A673 (cell line): ENCODE measurements around the gene AOC2. TPM values are rescaled to one million over a fixed set of nuclear protein-coding genes. Genes with fewer than 3 reads are reported as not detected.

Experiments used
- BruUV-seq: library from RNA; stranded (reverse); fragments of 400-500 nt; replicated peaks from 2 replicates; lab custom pipeline; 2021; lab: Mats Ljungman, UMichigan
- CTCF ChIA-PET: fragments of 300-600 bp; sonication (Branson Sonifier 250); formaldehyde crosslinking; loops from one replicate; lab custom pipeline; 2022; ENCODE audit warnings: antibody characterized with exemption; lab: Charles Lee
- POLR2A ChIA-PET: fragments of 300-600 bp; sonication (Branson Sonifier 250); formaldehyde crosslinking; loops from one replicate; lab custom pipeline; 2022; ENCODE audit warnings: antibody characterized with exemption; ENCODE audit not compliant: low non-redundant PET; lab: Charles Lee
- DNase-seq: peaks from one replicate; pipeline ENCODE4 v3.0.0-alpha.2; 2015; ENCODE audit warnings: low spot score
- H3K27ac ChIP-seq: fragments of 200-600 bp; sonication (generic); 2 replicates; pipeline ENCODE4 v1.5.1; 2016; ENCODE audit warnings: mixed run types, low read depth, mild to moderate bottlenecking, mixed read lengths, antibody characterized with exemption, low read length; ENCODE audit not compliant: poor library complexity, severe bottlenecking
- H3K27me3 ChIP-seq: fragments of 200-600 bp; sonication (generic); replicated peaks from 2 replicates; pipeline ENCODE4 v1.6.1; 2017; ENCODE audit warnings: mixed run types, low read depth, mild to moderate bottlenecking, mixed read lengths, antibody characterized with exemption, low read length; ENCODE audit not compliant: insufficient read depth, poor library complexity
- H3K36me3 ChIP-seq: fragments of 200-600 bp; sonication (generic); 2 replicates; pipeline ENCODE4 v1.6.1; 2016; ENCODE audit warnings: mixed run types, mild to moderate bottlenecking, mixed read lengths, antibody characterized with exemption, low read length; ENCODE audit not compliant: insufficient read depth, poor library complexity, severe bottlenecking
- H3K4me1 ChIP-seq: fragments of 200-600 bp; sonication (generic); 2 replicates; pipeline ENCODE4 v1.6.1; 2017; ENCODE audit warnings: mixed run types, mild to moderate bottlenecking, mixed read lengths, antibody characterized with exemption, low read length; ENCODE audit not compliant: insufficient read depth, poor library complexity, severe bottlenecking
- H3K4me3 ChIP-seq: fragments of 200-600 bp; sonication (generic); 2 replicates; pipeline ENCODE4 v1.5.1; 2016; ENCODE audit warnings: low read depth, mixed run types, mild to moderate bottlenecking, mixed read lengths, low read length; ENCODE audit not compliant: poor library complexity, severe bottlenecking
- H3K9me3 ChIP-seq: fragments of 200-600 bp; sonication (generic); 2 replicates; pipeline ENCODE4 v1.6.1; 2016; ENCODE audit warnings: mixed run types, low read depth, mild to moderate bottlenecking, mixed read lengths, antibody characterized with exemption, low read length; ENCODE audit not compliant: poor library complexity, severe bottlenecking
- CTCF ChIP-seq: fragments of 300-800, 200-600 bp; sonication (generic); conservative IDR thresholded peaks from 2 replicates; pipeline ENCODE4 v1.5.1; 2017; ENCODE audit warnings: low read depth, mild to moderate bottlenecking, antibody characterized with exemption, low read length, moderate library complexity, mixed read lengths
- EZH2 ChIP-seq: fragments of 200-600 bp; sonication (generic); IDR thresholded peaks from 2 replicates; pipeline ENCODE4 v1.6.1; 2017; ENCODE audit warnings: borderline replicate concordance, low read depth, mild to moderate bottlenecking, mixed read lengths, antibody characterized with exemption, low read length; ENCODE audit not compliant: poor library complexity, severe bottlenecking
- intact Hi-C: fragments of 100-400 bp; cut with micrococcal nuclease; formaldehyde crosslinking; loops from one replicate; pipeline ENCODE4 v1.10.0; 2022; ENCODE audit not compliant: unreplicated experiment
- total RNA-seq: library from RNA; stranded (reverse); gene quantifications from 2 replicates; pipeline ENCODE4 v1.2.3, GENCODE V29; 2021

AOC2 gene
- total RNA-seq, 1 experiment from 2014 or later = 1.2 TPM

- no peak overlapping the region for H3K4me3 ChIP-seq
- BruUV-seq = no TSS peak
- H3K27ac ChIP-seq = no peak overlapping the region
- H3K36me3 ChIP-seq = peaks cover 11% of the 10 kb centered on the region
- no peaks in the 10 kb centered on the region for H3K9me3 ChIP-seq
- TF ChIP-seq EZH2 (no peak), CTCF (no peak)
- H3K4me1 ChIP-seq = no peaks in the 10 kb centered on the region
- H3K27me3 ChIP-seq = no peaks in the 10 kb centered on the region
- POLR2A ChIA-PET = no interaction called here
- no peak for DNase-seq
- intact Hi-C loops = no loop called here
- CTCF ChIA-PET = no interaction called here
Observed at GRCh38 chr17:42846594-42847280, 2.4 kb downstream of the AOC2 start.

GRCh38 chr17:42848093-42848492 is 3.7 kb downstream of the AOC2 start:
- DNase-seq = no peak
- ChIA-PET CTCF (no interaction called here), POLR2A (interaction anchor here (0.6 kb wide), 1 partner anchor 17 kb away, joined by 3 read pairs; no protein-coding TSS in a partner anchor)
- H3K27ac ChIP-seq = no peak overlapping the region
- intact Hi-C loops = no loop called here
- H3K27me3 ChIP-seq = no peaks in the 10 kb centered on the region
- TF ChIP-seq EZH2 (no peak), CTCF (no peak)
- peaks cover 8% of the 10 kb centered on the region for H3K36me3 ChIP-seq
- BruUV-seq = no TSS peak
- no peak overlapping the region for H3K4me3 ChIP-seq
- no peaks in the 10 kb centered on the region for H3K4me1 ChIP-seq
- H3K9me3 ChIP-seq = no peaks in the 10 kb centered on the region

GRCh38 chr17:42849031-42849430 is 4.7 kb downstream of the AOC2 start:
- Histone ChIP-seq H3K4me3 (no peak overlapping the region), H3K9me3 (no peaks in the 10 kb centered on the region), H3K27me3 (no peaks in the 10 kb centered on the region), H3K27ac (no peak overlapping the region), H3K36me3 (peaks cover 3% of the 10 kb centered on the region), H3K4me1 (no peaks in the 10 kb centered on the region)
- intact Hi-C loops = no loop called here
- no peak for TF ChIP-seq CTCF
- TF ChIP-seq EZH2 = no peak
- CTCF ChIA-PET = no interaction called here
- DNase-seq = no peak
- POLR2A ChIA-PET = no interaction called here
- no TSS peak for BruUV-seq
